Caco-2 (cell line): Measurements from ENCODE around the gene MAP2K5. TPM values are rescaled to one million over a fixed set of nuclear protein-coding genes. Genes with fewer than 3 reads are reported as not detected.

ENCODE experiments used
- BruUV-seq: library from RNA; stranded (reverse); fragments of 400-500 nt; replicated peaks from 2 replicates; lab custom pipeline; 2021; lab: Mats Ljungman, UMichigan
- CTCF ChIA-PET: fragments of 300-600 bp; sonication (Branson Sonifier 250); formaldehyde crosslinking; loops from one replicate; lab custom pipeline; 2022; ENCODE audit warnings: antibody characterized with exemption; lab: Charles Lee
- POLR2A ChIA-PET: fragments of 300-600 bp; sonication (Branson Sonifier 250); formaldehyde crosslinking; loops from one replicate; lab custom pipeline; 2022; ENCODE audit warnings: antibody characterized with exemption; lab: Charles Lee
- DNase-seq, 2 experiments: peaks; one replicate each; pipeline versions ENCODE4 v3.0.0 to v3.0.0-alpha.2; 2020 to 2022
- H3K27me3 ChIP-seq: replicated peaks from 2 replicates; pipeline ENCODE4 v1.6.0; 2011; ENCODE audit warnings: low read length; ENCODE audit not compliant: control insufficient read depth, insufficient read depth
- H3K36me3 ChIP-seq: 2 replicates; pipeline ENCODE4 v1.5.1; 2011; ENCODE audit warnings: low read length; ENCODE audit not compliant: control insufficient read depth, insufficient read depth
- H3K4me1 ChIP-seq: fragments of 250-450 bp; sonication (Bioruptor Pico); 2 replicates; pipeline ENCODE4 v1.5.1; 2020; ENCODE audit warnings: mild to moderate bottlenecking
- H3K4me3 ChIP-seq: 2 replicates; pipeline ENCODE4 v1.5.1; 2011; ENCODE audit warnings: low read depth, mild to moderate bottlenecking, control low read depth, low read length
- H3K9me3 ChIP-seq: fragments of 250-450 bp; sonication (Bioruptor Pico); 2 replicates; pipeline ENCODE4 v1.5.1; 2020; ENCODE audit warnings: mild to moderate bottlenecking, moderate library complexity
- H3K27ac Mint-ChIP-seq: one replicate; pipeline ENCODE4 v1.8.0; 2022; ENCODE audit warnings: mixed read lengths; ENCODE audit not compliant: unreplicated experiment
- H3K27me3 Mint-ChIP-seq: one replicate; pipeline ENCODE4 v1.8.0; 2022; ENCODE audit warnings: mixed read lengths; ENCODE audit not compliant: insufficient read depth, unreplicated experiment
- H3K36me3 Mint-ChIP-seq: one replicate; pipeline ENCODE4 v1.8.0; 2022; ENCODE audit warnings: mild to moderate bottlenecking, mixed read lengths; ENCODE audit not compliant: insufficient read depth, unreplicated experiment
- H3K4me1 Mint-ChIP-seq: one replicate; pipeline ENCODE4 v1.8.0; 2022; ENCODE audit warnings: low read depth, mixed read lengths; ENCODE audit not compliant: unreplicated experiment
- H3K4me3 Mint-ChIP-seq: one replicate; pipeline ENCODE4 v1.8.0; 2022; ENCODE audit warnings: mild to moderate bottlenecking, moderate library complexity, mixed read lengths; ENCODE audit not compliant: unreplicated experiment
- H3K9me3 Mint-ChIP-seq: one replicate; pipeline ENCODE4 v1.8.0; 2022; ENCODE audit warnings: mixed read lengths; ENCODE audit not compliant: unreplicated experiment
- CTCF ChIP-seq, 2 experiments: fragments of 200-600 bp in 1 of 2; IDR thresholded peaks; 1 replicate in 1 of 2; 2 replicates in 1 of 2; pipeline versions ENCODE4 v1.5.1 to v1.8.0; 2011 to 2022; ENCODE audit warnings: antibody characterized with exemption in 1 of 2, control low read depth in 1 of 2, inconsistent platforms in 1 of 2, low read depth in 1 of 2, low read length in 1 of 2, mild to moderate bottlenecking in 1 of 2, moderate library complexity in 1 of 2; ENCODE audit not compliant: insufficient read depth in 1 of 2, severe bottlenecking in 1 of 2, unreplicated experiment in 1 of 2
- intact Hi-C: fragments of 100-400 bp; cut with micrococcal nuclease; formaldehyde crosslinking; loops from one replicate; pipeline ENCODE4 v1.10.0; 2022; ENCODE audit not compliant: unreplicated experiment
- total RNA-seq: library from RNA; stranded (reverse); gene quantifications from 2 replicates; pipeline ENCODE4 v1.2.3, GENCODE V29; 2022

The MAP2K5 gene
- total RNA-seq, 1 experiment from 2014 or later = 12.2 TPM

- Histone ChIP-seq H3K9me3 (no peaks in the 10 kb centered on the region), H3K27me3 (no peaks in the 10 kb centered on the region), H3K4me1 (no peaks in the 10 kb centered on the region), H3K4me3 (no peak overlapping the region), H3K36me3 (no peaks in the 10 kb centered on the region; the same call in 1 of the 2 replicates)
- H3K4me1 Mint-ChIP-seq = no peaks in the 10 kb centered on the region
- intact Hi-C loops = no loop called here
- no peaks in the 10 kb centered on the region for H3K36me3 Mint-ChIP-seq
- TF ChIP-seq CTCF (IDR thresholded peaks at IDR 0.05; ENCODE audit: insufficient read depth in 1 of 2, low read depth in 1 of 2, low read length in 1 of 2, severe bottlenecking in 1 of 2, unreplicated experiment in 1 of 2) = no peak
- no peak overlapping the region for H3K4me3 Mint-ChIP-seq
- DNase-seq = no peak
- ChIA-PET POLR2A (no interaction called here), CTCF (no interaction called here)
- H3K27ac Mint-ChIP-seq = no peak overlapping the region
- no peaks in the 10 kb centered on the region for H3K9me3 Mint-ChIP-seq
- no TSS peak for BruUV-seq
- H3K27me3 Mint-ChIP-seq = no peaks in the 10 kb centered on the region
These were observed 45.3 kb downstream of the MAP2K5 start for GRCh38 chr15:67587754-67588153.

- Histone ChIP-seq H3K36me3 (no peaks in the 10 kb centered on the region; the same call in 1 of the 2 replicates), H3K9me3 (no peaks in the 10 kb centered on the region), H3K4me3 (no peak overlapping the region), H3K4me1 (no peaks in the 10 kb centered on the region), H3K27me3 (no peaks in the 10 kb centered on the region)
- H3K36me3 Mint-ChIP-seq = no peaks in the 10 kb centered on the region
- intact Hi-C loops = no loop called here
- no peaks in the 10 kb centered on the region for H3K4me1 Mint-ChIP-seq
- no TSS peak for BruUV-seq
- ChIA-PET CTCF (interaction anchor here (0.5 kb wide), 1 partner anchor 605 kb away, joined by 6 read pairs; no protein-coding TSS in a partner anchor), POLR2A (no interaction called here)
- no peak for DNase-seq
- no peaks in the 10 kb centered on the region for H3K27me3 Mint-ChIP-seq
- no peak overlapping the region for H3K4me3 Mint-ChIP-seq
- no peaks in the 10 kb centered on the region for H3K9me3 Mint-ChIP-seq
- no peak overlapping the region for H3K27ac Mint-ChIP-seq
- no peak for TF ChIP-seq CTCF (IDR thresholded peaks at IDR 0.05; ENCODE audit: insufficient read depth in 1 of 2, low read depth in 1 of 2, low read length in 1 of 2, severe bottlenecking in 1 of 2, unreplicated experiment in 1 of 2)
These were observed 47.7 kb downstream of the MAP2K5 start for GRCh38 chr15:67590191-67590590.

GRCh38 chr15:67592245-67592644 is 49.7 kb downstream of the MAP2K5 start:
- H3K4me1 ChIP-seq = no peaks in the 10 kb centered on the region
- Mint-ChIP-seq H3K27me3 (no peaks in the 10 kb centered on the region), H3K4me3 (no peak overlapping the region), H3K9me3 (no peaks in the 10 kb centered on the region), H3K36me3 (no peaks in the 10 kb centered on the region), H3K27ac (no peak overlapping the region), H3K4me1 (no peaks in the 10 kb centered on the region)
- POLR2A ChIA-PET = no interaction called here
- intact Hi-C loops = no loop called here
- no TSS peak for BruUV-seq
- H3K4me3 ChIP-seq = no peak overlapping the region
- H3K9me3 ChIP-seq = no peaks in the 10 kb centered on the region
- H3K27me3 ChIP-seq = no peaks in the 10 kb centered on the region
- CTCF ChIA-PET = no interaction called here
- no peak for TF ChIP-seq CTCF (IDR thresholded peaks at IDR 0.05; ENCODE audit: insufficient read depth in 1 of 2, low read depth in 1 of 2, low read length in 1 of 2, severe bottlenecking in 1 of 2, unreplicated experiment in 1 of 2)
- no peak for DNase-seq
- no peaks in the 10 kb centered on the region; the same call in 1 of the 2 replicates for H3K36me3 ChIP-seq
